ENCODE results near the gene NFYA.

Gene NFYA

DNA sequence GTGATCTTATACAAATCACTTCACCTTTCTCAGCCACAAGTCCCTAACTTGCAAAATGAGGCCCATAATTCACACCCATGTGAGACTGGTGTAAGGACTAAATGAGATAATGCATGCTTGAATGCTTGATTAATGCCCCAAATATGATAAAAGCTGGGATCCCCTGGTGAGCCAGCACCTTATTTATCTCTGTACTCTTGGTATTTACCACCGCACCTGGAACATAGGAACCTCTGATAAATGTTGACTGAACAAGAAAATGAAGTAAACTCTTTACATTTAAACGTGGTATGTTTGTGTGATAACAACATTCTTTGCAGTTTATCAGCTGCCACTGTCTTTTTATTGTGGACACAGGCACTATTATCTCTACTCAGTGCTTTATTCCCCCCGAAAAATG, 22.2 kb upstream of the NFYA start:
- TF ChIP-seq, protein P1, sequence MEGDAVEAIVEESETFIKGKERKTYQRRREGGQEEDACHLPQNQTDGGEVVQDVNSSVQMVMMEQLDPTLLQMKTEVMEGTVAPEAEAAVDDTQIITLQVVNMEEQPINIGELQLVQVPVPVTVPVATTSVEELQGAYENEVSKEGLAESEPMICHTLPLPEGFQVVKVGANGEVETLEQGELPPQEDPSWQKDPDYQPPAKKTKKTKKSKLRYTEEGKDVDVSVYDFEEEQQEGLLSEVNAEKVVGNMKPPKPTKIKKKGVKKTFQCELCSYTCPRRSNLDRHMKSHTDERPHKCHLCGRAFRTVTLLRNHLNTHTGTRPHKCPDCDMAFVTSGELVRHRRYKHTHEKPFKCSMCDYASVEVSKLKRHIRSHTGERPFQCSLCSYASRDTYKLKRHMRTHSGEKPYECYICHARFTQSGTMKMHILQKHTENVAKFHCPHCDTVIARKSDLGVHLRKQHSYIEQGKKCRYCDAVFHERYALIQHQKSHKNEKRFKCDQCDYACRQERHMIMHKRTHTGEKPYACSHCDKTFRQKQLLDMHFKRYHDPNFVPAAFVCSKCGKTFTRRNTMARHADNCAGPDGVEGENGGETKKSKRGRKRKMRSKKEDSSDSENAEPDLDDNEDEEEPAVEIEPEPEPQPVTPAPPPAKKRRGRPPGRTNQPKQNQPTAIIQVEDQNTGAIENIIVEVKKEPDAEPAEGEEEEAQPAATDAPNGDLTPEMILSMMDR (IDR thresholded peaks at IDR 0.05; ENCODE audit: control insufficient read depth, insufficient read depth, low read depth, low read length, missing control alignments) = no peak
- no peak overlapping the region for H3K4me3 ChIP-seq (ENCODE audit: control insufficient read depth, low read depth, low read length)
- no peak for DNase-seq (ENCODE audit: low read depth)

DNA sequence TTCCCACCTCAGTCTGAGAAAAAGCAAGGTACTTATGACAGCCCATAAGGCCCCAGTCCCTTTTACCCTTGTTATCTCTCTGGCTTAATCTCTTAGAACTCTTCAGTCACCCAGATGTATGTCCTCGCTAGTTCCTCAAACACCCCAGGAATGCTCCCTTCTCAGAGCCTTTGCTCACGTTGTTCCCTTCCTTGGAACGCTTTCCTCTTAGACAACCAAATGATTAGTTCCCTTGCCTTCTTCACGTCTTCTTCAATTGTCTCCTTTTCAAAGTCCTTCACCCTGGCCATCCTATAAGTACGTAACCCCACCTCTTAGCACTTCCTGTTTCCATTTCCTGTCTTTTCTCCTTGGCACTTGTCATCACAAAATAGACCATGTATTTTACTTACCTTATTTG, 20.9 kb upstream of the NFYA start:
- DNase-seq (ENCODE audit: low read depth) = no peak
- H3K4me3 ChIP-seq (ENCODE audit: control insufficient read depth, low read depth, low read length) = no peak overlapping the region
- TF ChIP-seq, protein P1 (IDR thresholded peaks at IDR 0.05; ENCODE audit: control insufficient read depth, insufficient read depth, low read depth, low read length, missing control alignments) = no peak

DNA sequence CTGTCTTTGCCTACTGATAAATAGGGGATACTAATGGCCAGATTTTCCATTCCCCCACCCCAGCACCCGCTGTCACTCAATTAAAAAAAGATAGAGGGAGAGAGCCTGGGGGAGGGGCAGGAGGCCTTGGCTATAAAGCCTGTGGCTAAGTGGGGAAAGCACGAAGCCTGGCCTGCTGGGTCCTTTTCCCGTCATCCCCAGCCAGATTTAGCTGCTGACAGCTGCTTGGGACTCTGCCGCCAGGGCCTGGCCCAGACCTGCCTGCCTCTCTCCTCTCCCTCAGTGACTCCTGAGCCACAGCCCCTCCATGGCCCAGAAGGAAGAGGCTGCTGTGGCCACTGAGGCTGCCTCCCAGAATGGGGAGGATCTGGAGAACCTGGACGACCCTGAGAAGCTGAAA, 19.7 kb upstream of the NFYA start, which contains the start of gene APOBEC2:
Gene APOBEC2 (plus strand): TSS at position 162 of the 400 bp plus-strand sequence. CDS start 146 bp downstream, at position 308.
- TF ChIP-seq, protein P1 (IDR thresholded peaks at IDR 0.05; ENCODE audit: control insufficient read depth, insufficient read depth, low read depth, low read length, missing control alignments) = no peak
- H3K4me3 ChIP-seq (ENCODE audit: control insufficient read depth, low read depth, low read length) = no peak within 1 kb of the TSS
- no peak for DNase-seq (ENCODE audit: low read depth)

DNA sequence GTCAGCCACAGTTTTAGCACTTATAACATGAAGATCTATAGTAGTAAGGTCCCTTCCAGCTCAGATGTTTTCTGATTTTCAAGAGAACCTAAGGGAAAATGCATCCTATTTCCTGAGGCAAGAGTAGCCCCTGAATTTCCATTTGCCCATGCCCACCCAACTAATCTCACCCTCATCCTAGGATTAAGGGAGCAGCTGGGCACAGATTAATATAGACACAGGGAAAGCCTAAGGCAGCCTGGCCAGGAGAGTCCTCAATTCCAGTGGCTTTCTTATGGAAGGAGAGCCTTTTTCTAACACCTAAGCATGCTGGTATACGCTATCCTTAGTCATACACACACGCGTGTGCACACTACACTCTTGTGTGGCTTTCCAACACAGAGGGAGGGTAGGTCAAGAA, 18.3 kb upstream of the NFYA start:
- H3K4me3 ChIP-seq (ENCODE audit: control insufficient read depth, low read depth, low read length) = no peak overlapping the region
- DNase-seq (ENCODE audit: low read depth) = no peak
- TF ChIP-seq, protein P1 (IDR thresholded peaks at IDR 0.05; ENCODE audit: control insufficient read depth, insufficient read depth, low read depth, low read length, missing control alignments) = no peak

GRCh38 chr6:41055149-41055548, 17.6 kb upstream of the NFYA start:
- DNase-seq (ENCODE audit: low read depth) = no peak
- TF ChIP-seq, protein P1 (IDR thresholded peaks at IDR 0.05; ENCODE audit: control insufficient read depth, insufficient read depth, low read depth, low read length, missing control alignments) = no peak
- H3K4me3 ChIP-seq (ENCODE audit: control insufficient read depth, low read depth, low read length) = no peak overlapping the region

- no peak overlapping the region for H3K4me3 ChIP-seq (ENCODE audit: control insufficient read depth, low read depth, low read length)
- no peak for DNase-seq (ENCODE audit: low read depth)
- TF ChIP-seq, protein P1 (IDR thresholded peaks at IDR 0.05; ENCODE audit: control insufficient read depth, insufficient read depth, low read depth, low read length, missing control alignments) = no peak
Observed at GRCh38 chr6:41056768-41057490, 15.8 kb upstream of the NFYA start.

All from AG09309 (cell line).